Panc1 (cell line): ENCODE measurements around the gene ZNF669.

Experiments used
- CTCF ChIP-seq: fragments of 450-650 bp; IDR thresholded peaks from 2 replicates; pipeline ENCODE4 v1.5.1; 2017; ENCODE audit warnings: mild to moderate bottlenecking
- POLR2AphosphoS5 ChIP-seq: IDR thresholded peaks from 2 replicates; pipeline ENCODE4 v1.6.1; 2012; ENCODE audit warnings: mild to moderate bottlenecking, low read depth, low read length, moderate library complexity

GRCh38 chr1:247100676-247101279 is 3.4 kb downstream of the ZNF669 start:
- TF ChIP-seq CTCF = no peak
- no peak for TF ChIP-seq POLR2AphosphoS5
